SKM-1 treated with dmso at 0.1 percent for 144 hours (cell line): ENCODE results near the gene MAP3K10.

Experiments
- DNase-seq: peaks from one replicate; lab custom pipeline; 2025; ENCODE audit not compliant: unreplicated experiment; lab: John Stamatoyannopoulos, UW

MAP3K10 gene

DNA sequence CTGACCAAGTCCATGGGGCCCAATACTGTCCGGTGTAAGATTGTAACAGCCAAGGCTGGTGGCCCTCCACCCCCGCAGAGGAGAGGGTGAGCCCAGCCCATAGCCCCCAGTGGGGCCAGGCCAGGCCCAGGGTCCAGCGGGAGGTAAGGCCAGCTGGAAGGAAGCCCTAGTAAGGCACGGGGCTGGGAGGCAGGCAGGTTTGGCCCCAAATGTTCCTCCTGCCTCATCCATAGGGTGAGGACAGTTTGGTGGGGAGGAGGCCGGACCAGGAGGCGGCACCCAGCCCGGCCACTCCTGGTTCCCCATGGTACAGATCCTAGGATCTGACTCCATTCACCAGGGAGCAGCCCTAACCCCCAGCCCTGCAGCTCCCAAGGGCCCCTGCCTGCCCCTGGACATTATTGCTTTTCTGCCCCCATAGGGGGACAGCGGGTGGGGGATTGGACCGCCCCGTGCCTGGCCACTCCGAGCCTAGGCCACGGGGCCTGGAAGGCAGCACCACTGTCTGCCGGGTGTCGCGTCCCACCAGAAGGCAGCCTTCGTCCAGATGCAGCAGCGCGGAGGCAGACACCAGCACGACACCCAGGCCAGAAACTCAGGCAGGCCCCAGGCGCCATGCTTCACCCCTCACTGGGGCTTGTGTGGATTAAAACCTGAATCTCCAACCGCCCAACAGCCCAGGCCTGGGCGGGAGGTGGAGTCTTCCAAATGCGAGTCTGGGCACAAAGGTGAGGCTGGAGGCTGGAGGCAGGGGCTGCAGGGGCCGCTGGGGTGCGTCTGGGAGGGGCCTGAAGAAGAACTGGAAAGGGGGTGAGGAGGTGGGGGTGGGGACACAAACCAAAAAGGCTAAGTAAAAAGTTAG is 42.0 kb downstream of the MAP3K10 start:
- no peak for DNase-seq

DNA sequence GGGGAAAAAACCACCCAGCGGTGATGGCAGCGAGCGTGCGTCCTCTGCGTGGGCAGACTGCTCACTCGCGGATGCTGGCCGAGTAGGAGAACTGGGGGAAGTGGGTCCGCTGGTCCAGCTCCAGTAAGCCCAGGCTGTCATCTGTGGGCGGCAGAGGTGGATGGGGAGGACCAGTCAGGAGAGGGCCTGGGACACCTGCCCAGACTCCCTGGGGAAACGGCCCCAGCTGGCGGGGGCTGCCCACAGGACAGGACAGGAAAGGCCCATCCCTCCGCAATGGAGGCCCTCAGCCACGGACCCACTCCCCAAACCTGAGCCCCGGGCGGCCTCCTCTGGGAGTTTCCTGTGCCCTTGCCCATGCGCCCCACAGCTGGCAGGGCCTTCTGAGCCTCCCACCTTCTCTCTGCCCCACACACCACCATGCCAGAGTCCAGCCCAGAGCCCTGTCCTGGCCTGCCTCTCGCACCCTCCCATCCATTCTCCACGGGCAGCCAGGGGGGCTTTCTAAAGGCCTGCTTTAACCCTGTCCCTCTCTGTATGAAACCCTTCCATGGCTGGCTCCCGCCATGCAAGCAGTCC is 42.7 kb downstream of the MAP3K10 start:
- DNase-seq, result no peak

- DNase-seq, result no peak
Measured at GRCh38 chr19:40234429-40235237, 43.4 kb downstream of the MAP3K10 start.

DNA sequence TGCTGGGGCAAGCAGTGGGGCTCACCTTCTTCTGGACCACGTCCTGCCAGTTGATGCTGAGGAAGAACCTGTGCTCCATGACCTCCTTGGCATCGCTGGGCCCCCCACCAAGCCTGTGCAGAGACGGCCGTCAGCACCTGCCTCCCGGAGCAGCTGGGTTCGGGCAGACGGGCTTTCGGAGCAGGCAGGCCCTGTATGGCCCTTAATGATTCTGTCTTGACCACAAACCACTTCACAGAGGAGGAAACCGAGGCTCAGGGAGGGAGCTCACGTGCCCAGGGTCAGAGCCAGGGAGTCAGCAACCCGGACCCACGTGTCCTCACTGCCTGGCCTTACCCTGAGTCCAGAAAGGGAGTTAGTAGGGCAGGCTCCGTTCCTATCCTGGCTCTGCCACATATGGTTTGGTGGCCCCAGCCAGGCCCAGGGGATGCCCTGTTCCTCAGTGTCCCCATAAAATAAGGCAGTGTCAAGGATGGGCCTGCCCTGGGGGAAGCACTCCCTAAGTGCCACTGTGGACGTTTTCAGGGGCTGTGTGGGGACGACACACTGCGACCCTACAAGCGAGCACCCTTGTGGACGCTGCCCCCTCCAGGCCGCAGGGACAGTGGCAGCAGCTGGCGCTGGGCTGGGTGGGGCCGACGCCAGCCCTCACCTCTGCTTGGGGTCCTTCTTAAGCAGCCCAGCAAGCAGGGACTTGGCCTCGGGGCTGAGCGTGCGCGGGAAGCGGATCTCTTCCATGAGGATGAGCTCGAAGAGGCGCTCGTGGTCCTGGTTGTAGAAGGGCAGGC is 44.2 kb downstream of the MAP3K10 start:
- DNase-seq, result no peak

DNA sequence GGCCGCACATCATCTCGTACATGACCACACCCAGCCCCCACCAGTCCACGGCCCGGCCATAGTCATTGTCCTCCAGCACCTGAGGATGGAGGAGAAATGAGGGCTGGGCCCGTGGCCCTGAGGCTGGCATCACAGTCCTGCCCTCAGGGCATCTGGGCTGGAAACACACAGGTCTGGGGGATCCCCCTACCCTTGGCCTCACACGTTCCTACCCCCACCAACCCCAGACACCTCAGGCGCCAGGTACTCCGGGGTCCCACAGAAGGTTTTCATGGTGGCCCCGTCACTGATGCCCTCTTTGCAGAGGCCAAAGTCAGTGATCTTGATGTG is 44.8 kb downstream of the MAP3K10 start:
- DNase-seq, result no peak

DNA sequence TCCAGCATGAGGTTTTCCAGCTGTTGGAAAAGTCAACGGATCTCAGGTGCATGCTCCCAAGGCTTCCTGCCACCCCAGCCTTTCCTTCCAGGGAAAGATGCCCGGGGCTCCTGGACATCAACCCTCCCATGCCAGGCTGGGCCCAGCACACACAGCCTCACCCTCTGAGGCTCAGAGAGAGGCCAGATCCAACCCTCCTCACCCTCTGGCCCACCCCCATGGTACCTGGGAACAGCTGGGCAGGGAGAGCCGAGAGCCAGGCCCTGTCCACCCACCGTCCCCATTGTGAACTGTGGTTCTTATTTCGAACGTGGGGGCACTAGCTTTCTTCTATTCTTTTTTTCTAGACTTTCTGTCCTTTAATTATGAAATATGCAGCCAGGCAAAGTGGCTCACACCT is 45.1 kb downstream of the MAP3K10 start:
- no peak for DNase-seq

GRCh38 chr19:40237791-40238190 is 46.6 kb downstream of the MAP3K10 start:
- DNase-seq, result no peak

- DNase-seq, result no peak
Measured at GRCh38 chr19:40238775-40239174, 47.5 kb downstream of the MAP3K10 start.

DNA sequence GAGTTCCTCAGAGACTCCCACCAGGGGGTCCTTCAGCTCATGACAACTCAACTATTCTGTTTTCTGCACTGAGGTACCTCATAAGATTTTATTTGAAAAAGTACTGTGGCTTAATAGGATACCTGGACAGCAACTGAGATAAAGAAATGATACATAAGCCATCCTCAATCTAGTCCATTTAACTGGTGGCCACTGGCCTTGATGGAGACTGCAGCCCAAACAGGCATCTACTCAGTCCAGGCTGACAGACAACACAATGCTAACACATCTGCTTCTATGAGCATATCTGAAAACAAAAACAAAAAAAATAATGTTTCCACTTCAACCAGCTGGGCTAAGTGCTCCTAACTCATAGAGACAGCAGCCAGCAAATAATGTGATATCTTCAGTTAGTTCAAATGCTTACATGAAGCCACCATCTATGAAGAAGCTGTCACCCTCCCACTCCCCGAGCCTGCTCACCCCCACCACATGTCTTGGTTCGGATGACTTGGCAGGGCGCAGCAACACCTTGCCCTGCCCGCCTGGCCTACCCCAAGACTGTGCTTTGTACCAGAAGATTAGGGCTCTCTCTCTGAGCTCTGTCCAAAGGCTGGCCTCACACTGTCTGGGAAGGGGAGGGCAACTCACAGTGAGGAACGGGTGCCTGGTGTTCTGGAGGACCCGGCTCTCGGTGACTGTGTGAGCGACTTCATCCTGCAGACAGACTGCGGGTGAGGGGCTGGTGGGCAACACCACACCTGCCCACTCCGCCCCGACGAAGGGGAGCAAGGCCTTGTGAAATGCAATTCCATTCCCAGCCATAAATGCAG is 48.4 kb downstream of the MAP3K10 start:
- DNase-seq, result no peak

- no peak for DNase-seq
Measured at GRCh38 chr19:40240332-40240731, 49.1 kb downstream of the MAP3K10 start.

GRCh38 chr19:40241125-40241808 is 50.0 kb downstream of the MAP3K10 start:
- no peak for DNase-seq

DNA sequence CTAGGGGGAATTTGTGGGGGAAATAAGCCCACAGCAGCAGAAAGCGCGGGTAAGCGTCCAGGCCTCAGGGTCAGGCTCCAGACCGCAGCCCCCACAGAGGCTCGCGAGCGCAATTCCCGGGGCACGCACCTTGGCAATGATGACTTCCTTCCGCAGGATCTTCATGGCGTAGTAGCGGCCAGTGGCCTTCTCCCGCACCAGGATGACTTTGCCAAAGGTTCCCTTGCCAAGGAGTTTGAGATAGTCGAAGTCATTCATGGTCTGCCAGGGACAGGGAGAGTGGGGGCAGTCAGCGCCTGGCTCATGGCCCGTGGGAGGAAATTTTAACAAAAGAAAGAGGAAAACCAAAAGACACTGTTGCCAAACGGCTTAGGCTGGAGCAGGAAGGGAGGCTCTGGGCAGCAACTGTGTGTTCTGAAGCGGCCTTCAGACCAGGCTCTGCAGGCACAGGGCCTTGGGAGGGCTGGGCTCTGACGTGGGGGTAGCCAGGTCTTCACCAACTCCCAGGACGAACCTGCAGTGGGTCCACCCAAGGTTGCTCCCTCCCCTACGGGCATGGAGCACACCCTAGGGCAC is 50.7 kb downstream of the MAP3K10 start:
- DNase-seq, result no peak

DNA sequence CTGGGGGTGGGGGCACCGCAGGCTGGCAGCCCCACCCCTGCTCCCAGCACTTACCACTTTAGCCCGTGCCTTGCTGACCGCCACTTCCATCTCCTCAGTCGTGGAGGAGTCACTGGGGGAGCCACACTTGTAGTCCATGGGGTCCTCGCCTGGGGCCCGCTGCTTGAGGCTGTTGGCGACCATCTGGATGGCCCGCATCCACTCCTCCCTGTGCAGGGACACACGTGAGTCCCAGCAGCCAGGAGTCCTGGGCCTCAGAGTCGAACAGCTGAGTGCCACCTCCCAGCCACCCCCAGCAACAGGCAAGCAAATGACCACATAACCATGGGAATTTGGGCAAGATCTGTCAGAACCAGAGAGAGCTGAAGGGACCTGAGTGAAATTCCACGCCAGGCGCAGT is 51.3 kb downstream of the MAP3K10 start:
- DNase-seq, result no peak

GRCh38 chr19:40243181-40243580 is 52.0 kb downstream of the MAP3K10 start:
- no peak for DNase-seq

DNA sequence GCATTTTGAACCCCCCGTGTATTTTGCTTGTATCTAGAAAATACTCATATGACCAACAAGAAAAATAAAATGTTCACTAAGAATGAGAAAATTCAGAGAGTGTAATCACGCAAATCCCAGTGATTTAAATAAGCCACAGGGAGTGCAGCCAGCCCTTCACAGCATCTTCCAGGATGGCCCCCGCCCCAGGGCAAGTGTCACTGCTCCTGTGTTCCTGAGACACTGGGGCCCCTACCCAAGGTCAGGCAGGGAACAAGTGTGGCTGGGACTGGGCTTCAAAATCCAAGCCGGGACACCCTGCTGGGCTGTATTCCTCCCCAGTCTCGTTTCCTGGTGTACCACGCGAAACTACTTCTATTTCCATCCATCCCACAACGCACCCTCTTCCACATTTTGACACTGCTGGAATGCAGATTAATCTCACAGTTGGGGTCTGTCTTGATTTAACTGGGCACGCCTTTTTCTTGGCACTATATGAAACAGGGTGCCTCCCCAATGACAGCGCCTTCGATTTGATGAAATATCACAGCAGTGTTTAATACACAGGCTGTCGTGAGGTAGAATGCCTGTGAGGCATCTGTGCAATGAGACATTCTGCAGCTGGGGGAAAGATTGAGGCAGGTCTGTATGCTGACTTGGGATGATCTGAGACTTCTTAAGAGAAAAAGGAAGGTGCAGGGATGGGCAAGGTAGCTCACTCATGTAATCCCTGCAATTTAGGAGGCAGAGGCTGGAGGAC is 53.5 kb downstream of the MAP3K10 start:
- DNase-seq, result no peak

- DNase-seq, result no peak
Measured at GRCh38 chr19:40245506-40246128, 54.4 kb downstream of the MAP3K10 start.

DNA sequence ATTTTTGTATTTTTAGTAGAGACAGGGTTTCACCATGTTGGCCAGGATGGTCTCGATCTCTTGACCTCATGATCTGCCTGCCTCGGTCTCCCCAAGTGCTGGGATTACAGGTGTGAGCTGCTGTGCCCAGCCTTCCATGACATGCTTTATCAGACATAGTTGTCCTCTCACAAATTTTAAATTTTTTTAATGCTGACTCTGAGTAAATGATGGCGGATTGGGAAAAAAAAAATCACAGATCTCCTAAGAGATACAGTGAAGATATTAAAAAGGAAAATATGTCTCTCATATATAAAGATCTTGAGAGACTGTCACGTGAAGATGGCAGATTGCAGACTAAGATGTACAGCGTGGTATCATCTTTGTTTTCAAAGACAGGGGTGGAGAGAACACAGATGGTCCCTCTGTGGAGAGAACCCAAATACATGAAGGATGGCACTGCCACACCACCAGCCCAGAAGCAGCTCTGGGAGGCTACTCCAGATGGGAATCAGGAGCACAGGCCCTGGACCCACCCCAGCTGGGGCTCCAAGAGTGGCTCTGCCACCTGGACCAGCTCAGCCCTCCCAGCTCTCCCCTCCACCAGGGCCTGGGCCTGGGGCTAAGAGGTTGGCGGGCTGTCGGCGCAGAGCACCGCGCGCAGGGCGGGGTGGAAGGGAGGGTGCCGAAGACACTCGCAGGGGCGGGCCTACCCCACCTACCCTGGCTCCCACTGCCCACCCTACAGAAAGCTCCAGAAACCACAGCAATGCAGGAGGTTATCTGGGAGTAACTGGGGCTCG is 55.3 kb downstream of the MAP3K10 start:
- no peak for DNase-seq

DNA sequence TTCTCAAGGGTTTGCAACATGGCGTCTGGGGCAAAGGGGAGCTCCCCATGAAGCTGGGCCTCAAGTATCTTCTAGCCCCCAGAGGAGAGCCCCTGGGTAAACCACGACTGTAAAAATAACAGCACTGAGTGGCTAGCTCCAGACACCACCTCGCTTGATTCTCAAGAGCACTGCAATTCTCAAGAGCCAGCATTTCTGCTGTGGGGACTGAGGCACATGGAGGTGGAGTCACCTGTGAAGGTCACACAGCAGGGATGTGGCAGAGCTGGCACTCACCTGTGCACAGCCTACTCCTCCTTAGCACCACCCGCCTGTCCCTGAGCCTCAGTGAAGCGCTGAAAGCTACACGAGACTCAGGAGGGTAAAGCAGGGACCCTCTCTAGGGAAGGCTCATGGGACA is 56.0 kb downstream of the MAP3K10 start:
- no peak for DNase-seq
